ENCODE data around the gene NKPD1. TPM values are rescaled to one million over a fixed set of nuclear protein-coding genes. Genes with fewer than 3 reads are reported as not detected.

The NKPD1 gene
- total RNA-seq, 1 donor from 2014 or later, result 0.10 TPM

DNA sequence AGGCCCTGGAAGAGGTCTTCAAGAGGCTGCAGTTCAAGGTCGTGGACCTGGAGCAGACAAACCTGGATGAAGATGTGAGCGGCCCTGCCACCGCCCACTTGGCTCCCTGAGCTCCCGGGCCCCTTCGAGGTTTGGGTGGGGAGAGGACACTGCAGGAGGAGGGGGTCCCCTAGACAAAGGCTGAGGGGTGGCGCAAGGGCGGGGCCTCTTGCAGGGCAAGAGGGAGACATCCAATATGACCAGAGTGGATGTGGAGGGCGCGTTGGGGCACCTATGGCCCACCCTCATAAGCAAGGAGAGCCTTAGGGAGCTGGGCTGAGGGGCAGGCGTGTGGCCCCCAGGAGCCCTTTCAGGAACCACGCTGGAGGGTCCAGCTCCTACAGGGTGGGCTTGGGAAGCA, 20.2 kb downstream of the NKPD1 start:
- no peak for DNase-seq (ENCODE audit: low read depth)

- no peak for DNase-seq (ENCODE audit: low read depth)
These were observed 20.7 kb downstream of the NKPD1 start for GRCh38 chr19:45140144-45140503.

DNA sequence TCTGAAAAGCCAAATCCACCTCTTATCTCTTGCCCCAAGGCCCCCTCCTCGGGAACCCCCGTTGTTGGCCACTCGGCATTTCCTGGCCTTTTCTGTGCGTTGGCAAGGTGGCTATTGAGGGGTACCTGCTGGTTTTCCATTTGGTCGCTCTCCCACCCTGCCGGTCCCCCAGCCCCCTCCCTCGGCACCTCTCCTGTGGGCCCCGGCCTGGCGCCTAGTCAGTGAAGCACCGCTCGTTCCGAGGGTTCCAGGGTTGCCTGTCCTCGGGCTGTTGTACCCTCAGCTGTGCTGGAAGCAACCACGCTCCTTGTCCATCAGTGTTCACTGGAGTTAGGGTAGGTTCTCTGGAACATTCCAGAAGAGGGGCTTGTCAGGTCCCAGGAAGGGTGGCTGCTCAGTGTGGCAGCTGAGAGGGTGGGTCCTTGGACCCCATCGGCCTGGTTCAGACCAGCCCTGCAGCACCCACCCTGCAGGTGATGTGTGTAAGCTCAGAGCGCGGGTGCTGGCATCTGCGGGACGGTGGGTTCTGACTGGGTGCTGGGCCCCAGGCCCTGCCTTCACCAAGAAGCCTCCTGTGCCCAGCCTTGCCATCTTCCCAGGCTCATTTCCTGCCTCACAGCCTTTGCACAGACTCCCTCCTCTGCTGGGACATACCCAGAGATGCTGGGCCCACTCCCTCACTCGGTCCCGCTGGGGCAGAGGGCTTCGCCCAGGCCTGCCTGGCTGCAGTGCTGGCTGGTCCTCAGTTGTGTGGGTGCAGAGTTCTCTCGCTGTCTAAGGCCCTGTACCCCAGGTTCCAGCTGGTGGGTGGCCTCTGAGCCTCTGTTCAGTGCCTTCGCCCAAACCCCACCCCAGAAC, 21.3 kb downstream of the NKPD1 start:
- no peak for DNase-seq (ENCODE audit: low read depth)

DNA sequence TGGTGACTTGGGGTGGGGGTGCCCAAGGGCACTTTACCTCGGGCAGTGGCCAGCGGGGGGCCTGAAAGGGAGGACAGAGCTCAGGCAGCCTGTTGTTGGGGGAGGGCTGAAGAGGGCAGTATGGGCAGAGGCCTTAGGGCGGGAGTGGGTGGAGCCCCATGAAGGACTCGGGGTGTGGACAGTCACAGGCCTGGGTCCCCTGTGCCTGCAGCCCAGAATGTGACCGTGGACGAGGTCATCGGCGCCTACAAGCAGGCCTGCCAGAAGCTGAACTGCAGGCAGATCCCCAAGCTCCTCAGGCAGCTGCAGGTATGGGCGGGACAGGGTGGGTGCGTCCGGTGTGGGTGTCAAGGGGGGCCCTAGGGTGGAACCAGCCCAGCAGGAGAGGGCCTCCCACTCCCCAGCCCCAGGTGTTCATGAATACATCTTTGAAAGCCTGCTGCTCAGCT, 22.5 kb downstream of the NKPD1 start:
- no peak for DNase-seq (ENCODE audit: low read depth)

DNA sequence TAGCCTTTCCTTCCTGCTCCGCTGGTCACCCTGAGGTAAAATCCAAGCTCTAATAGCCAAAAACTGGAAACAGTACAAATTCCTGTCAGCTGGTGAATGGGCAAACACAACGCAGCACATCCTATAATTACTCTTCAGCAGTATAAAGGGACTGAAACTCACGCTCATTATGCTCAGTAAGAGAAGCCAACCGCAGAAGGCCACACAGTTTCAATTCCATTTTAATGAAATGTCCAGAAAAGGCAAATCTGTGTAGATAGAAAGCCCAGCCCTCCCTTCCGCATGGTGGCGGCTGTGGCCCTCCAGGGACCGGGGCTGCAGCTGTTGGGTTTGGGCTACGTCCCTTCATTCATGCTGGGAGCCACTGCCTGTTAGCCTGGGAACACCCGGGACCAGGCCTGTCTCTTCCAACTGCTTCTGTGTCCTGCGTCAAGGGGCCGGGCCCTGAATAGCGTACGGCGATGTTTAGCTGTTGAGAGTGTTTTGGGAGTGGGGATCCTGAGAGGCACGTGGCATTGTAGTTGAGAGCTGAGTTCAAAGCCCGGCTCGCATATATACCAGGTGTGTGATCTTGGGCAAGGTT, 23.5 kb downstream of the NKPD1 start:
- no peak for DNase-seq (ENCODE audit: low read depth)

DNA sequence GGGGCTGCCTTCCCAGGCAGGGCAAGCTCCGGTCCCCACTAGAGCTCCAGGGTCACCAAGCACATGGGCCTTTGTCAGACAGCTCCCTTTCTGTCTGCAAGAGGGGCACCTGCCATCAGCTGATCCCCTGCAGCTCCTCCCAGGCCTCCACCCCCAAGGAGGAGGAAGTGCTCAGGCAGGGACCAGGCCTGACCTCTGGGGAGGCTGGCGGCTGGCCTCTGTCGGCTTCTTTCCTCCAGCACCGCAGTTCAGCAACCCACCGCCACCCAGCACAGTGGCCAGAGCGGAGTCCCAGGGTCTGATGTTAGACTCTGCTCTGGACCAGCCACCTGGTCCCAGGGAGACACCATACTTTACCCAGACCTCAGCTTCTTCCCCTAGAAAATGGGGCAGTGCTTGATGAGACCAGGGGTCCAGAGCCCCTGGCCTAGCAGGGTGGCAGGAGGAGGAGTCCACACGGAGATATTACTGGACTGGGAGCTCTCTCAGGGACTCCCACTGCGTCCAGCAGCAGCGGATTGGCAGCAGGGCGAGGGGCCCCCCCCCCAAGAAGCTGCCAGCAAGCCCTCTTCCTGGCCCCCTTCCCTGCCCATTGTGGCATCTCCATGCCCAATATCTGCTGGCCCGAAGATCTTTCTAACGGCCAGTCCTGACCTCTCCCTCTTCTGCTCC, 24.1 kb downstream of the NKPD1 start:
- DNase-seq (ENCODE audit: low read depth), result no peak

GRCh38 chr19:45135176-45135885, 25.5 kb downstream of the NKPD1 start:
- no peak for DNase-seq (ENCODE audit: low read depth)

- DNase-seq (ENCODE audit: low read depth), result no peak
These were observed 27.1 kb downstream of the NKPD1 start for GRCh38 chr19:45133661-45134060.

GRCh38 chr19:45130888-45131615, 29.7 kb downstream of the NKPD1 start:
- DNase-seq (ENCODE audit: low read depth), result peak; percentile 36

DNA sequence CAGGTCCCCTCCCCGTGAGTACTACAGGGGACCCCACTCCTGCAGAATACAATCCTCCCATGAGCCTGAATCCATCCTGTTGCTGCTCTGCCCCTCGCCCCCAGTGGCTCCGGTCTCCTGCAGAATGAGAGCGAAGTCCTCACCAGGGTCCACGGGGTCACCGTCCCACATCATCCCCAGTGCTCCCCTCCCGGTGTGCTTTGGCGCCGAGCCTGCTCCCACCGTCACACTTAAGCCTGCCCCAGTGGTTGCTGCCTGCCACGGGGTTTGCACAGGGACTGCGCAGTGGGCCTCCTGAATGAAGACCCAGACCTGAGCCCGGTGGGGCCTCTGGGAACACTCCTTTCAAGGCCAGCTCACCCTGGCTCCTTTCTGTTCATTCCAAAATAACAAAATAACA, 30.5 kb downstream of the NKPD1 start:
- DNase-seq (ENCODE audit: low read depth), result no peak

GRCh38 chr19:45128806-45129205, 32.0 kb downstream of the NKPD1 start:
- no peak for DNase-seq (ENCODE audit: low read depth)

GRCh38 chr19:45128146-45128545, 32.6 kb downstream of the NKPD1 start:
- DNase-seq (ENCODE audit: low read depth), result no peak

DNA sequence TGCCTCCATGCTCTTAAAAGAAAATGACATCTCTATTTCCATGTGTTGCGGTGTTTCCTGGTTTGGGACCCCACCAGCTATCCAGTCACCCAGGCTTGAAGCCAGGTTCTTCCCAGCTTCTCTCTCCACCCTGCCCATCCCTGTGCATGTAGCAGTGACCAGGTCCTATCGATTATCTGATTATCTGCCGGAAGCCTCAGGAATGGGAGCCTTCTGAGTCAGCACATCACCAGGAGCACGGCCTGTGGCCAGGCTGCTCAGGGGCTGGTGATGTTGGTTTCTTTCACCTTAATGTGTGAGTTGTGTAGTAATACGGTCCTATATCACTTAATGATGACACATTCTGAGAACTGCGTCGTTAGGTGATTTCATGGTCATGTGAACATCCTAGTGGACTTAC, 34.1 kb downstream of the NKPD1 start:
- DNase-seq (ENCODE audit: low read depth), result no peak

- DNase-seq (ENCODE audit: low read depth), result peak; percentile 37
These were observed 34.7 kb downstream of the NKPD1 start for GRCh38 chr19:45125975-45126493.

DNA sequence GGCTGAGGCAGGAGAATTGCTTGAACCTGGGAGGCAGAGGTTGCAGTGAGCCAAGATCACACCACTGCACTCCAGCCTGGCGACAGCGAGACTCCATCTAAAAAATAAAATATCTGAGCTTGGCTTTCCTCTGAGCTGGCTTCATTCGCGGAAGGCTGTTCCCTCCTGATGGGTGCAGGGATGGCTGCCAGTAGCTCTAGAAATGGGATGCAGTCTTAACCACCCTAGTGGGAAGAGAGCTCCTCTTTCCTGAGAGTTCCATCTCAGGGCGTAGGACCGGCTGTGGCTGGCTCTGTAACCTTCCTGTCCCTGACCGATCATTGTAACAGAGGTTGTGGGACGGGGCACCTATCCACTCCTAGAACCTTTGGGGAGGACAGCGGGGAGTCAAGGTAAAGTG, 35.4 kb downstream of the NKPD1 start:
- no peak for DNase-seq (ENCODE audit: low read depth)

DNA sequence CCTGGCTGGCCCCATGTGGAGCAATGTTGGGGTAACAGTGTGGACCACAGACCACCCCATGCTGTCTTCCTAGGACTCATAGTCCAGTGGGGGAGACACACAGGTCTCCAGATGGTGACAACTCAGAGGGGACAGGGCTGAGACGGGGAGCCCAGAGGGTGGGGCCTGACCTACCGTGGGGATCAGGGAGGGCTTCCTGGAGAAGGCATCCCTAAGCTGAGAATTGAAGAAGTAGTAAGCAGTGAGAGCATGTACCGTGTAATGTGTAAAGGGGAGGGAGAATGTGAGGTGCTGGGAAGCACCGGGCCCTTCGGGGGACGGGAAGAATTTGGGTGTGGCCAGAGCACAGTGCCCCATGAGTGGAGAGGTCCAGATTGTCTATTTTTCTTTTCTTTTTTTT, 36.8 kb downstream of the NKPD1 start:
- no peak for DNase-seq (ENCODE audit: low read depth)

- peak; percentile 19 for DNase-seq (ENCODE audit: low read depth)
These were observed 37.3 kb downstream of the NKPD1 start for GRCh38 chr19:45123440-45123850.

DNA sequence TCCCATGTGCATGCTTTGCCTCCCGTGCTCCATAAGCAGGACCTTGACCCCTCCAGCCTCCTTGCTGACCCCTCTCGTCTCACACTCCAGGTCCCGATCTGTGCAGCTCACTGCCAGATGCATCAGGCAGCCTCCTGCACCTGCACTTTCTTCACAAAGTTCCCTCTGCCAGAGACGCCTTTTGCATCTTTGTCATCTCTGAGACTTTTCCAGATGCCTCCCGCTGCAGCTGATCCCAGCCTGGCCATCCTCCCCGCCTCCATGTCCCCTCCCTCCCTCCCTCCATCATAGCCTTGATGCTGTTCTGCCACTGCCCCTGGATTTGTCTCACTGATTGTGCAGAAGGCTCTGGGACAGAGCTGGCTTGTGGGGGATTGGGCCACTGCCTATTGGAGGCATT, 38.0 kb downstream of the NKPD1 start:
- DNase-seq (ENCODE audit: low read depth), result no peak

DNA sequence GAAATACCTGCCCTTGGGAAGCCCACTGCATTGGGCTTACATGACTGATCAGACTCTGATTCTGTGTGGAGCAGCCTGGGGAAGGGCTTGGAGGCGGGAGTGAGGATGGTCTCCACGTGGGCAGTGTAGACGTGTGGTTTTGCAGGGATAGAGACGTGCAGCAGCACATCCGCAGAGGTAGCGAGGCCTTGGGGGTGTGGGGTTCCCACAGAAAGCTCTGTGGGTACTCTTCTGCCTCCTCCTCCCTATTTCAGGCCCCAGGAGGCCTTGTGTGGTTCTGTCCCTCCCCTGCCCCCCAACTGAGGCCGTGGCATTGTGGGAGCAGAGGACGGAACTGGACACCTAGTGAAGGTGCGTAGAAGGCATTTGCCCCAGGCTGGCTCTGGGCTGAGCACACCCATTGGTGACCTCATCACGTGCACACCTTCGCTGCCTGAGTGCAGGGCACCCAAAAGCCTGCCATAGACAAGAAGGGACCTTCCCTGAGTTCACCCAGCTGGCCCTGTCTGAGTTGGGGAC, 38.9 kb downstream of the NKPD1 start:
- no peak for DNase-seq (ENCODE audit: low read depth)

DNA sequence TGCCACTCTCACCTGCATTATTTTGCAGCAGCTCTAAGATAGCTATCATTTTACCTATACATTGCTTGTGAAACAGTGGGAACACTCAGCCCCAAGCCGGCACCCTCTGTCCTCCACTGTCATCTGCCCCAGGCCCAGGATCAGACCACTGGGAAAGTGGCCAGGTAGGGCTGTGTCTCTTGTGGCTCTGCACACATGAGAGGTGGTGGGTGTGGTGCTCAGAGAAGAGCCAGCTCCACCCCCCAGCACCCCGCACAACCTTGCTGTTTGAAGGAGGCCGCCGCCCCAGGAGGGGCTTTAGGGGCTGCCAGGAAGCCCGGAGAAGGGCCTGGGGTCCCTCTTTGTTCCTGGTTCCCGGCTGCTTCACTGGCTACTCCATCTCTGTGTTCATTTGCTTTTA, 41.2 kb downstream of the NKPD1 start:
- no peak for DNase-seq (ENCODE audit: low read depth)
